H9 (cell line): ENCODE data around the gene ERH. TPM values are rescaled to one million over a fixed set of nuclear protein-coding genes. Genes with fewer than 3 reads are reported as not detected.

ENCODE experiments used
- DNase-seq: peaks from one replicate; pipeline ENCODE4 v3.0.0-alpha.2; 2017
- H2AFZ ChIP-seq: one replicate; pipeline ENCODE4 v1.6.1; 2013; ENCODE audit warnings: mild to moderate bottlenecking, low read length, control low read depth, moderate library complexity
- H2AK5ac ChIP-seq: 2 replicates; pipeline ENCODE4 v1.6.1; 2013; ENCODE audit warnings: low read length, control low read depth, mixed read lengths; ENCODE audit not compliant: insufficient read length
- H2BK120ac ChIP-seq: one replicate; pipeline ENCODE4 v1.6.1; 2013; ENCODE audit warnings: low read depth, mild to moderate bottlenecking, low read length, control low read depth, inconsistent platforms; ENCODE audit not compliant: poor library complexity, severe bottlenecking
- H2BK12ac ChIP-seq: 2 replicates; pipeline ENCODE4 v1.6.1; 2013; ENCODE audit warnings: low read length, control low read depth, mixed read lengths, low read depth; ENCODE audit not compliant: insufficient read length
- H2BK15ac ChIP-seq: 2 replicates; pipeline ENCODE4 v1.6.1; 2013; ENCODE audit warnings: low read depth, low read length, control low read depth
- H2BK20ac ChIP-seq: one replicate; pipeline ENCODE4 v1.6.1; 2013; ENCODE audit warnings: low read depth, mild to moderate bottlenecking, low read length, control low read depth, inconsistent platforms; ENCODE audit not compliant: poor library complexity, severe bottlenecking
- H2BK5ac ChIP-seq: 2 replicates; pipeline ENCODE4 v1.6.1; 2013; ENCODE audit warnings: low read length, control low read depth, mixed read lengths; ENCODE audit not compliant: insufficient read length
- H3K14ac ChIP-seq: 2 replicates; pipeline ENCODE4 v1.6.1; 2013; ENCODE audit warnings: low read length, control low read depth; ENCODE audit not compliant: insufficient read depth
- H3K18ac ChIP-seq: 2 replicates; pipeline ENCODE4 v1.6.1; 2013; ENCODE audit warnings: low read depth, mild to moderate bottlenecking, mixed read lengths, low read length, control low read depth; ENCODE audit not compliant: insufficient read length
- H3K23ac ChIP-seq: 2 replicates; pipeline ENCODE4 v1.6.1; 2013; ENCODE audit warnings: low read length, control low read depth, mixed read lengths, low read depth; ENCODE audit not compliant: insufficient read length
- H3K23me2 ChIP-seq: 2 replicates; pipeline ENCODE4 v1.6.1; 2013; ENCODE audit warnings: low read depth, mild to moderate bottlenecking, mixed read lengths, low read length, control low read depth; ENCODE audit not compliant: insufficient read length, poor library complexity, severe bottlenecking
- H3K27ac ChIP-seq: 2 replicates; pipeline ENCODE4 v1.5.1; 2013; ENCODE audit warnings: low read length, control low read depth, mixed read lengths, low read depth; ENCODE audit not compliant: insufficient read length
- H3K27me3 ChIP-seq: 2 replicates; pipeline ENCODE4 v1.6.1; 2013; ENCODE audit warnings: low read length, control low read depth, inconsistent platforms; ENCODE audit not compliant: insufficient read depth
- H3K4ac ChIP-seq: 2 replicates; pipeline ENCODE4 v1.6.1; 2013; ENCODE audit warnings: low read depth, mild to moderate bottlenecking, control low read depth, inconsistent platforms, low read length, moderate library complexity
- H3K4me1 ChIP-seq: 2 replicates; pipeline ENCODE4 v1.6.1; 2013; ENCODE audit warnings: low read length, control low read depth, inconsistent platforms; ENCODE audit not compliant: insufficient read depth
- H3K4me2 ChIP-seq: 2 replicates; pipeline ENCODE4 v1.6.1; 2013; ENCODE audit warnings: low read length, control low read depth, mixed read lengths; ENCODE audit not compliant: insufficient read length, insufficient read depth
- H3K56ac ChIP-seq: 2 replicates; pipeline ENCODE4 v1.6.1; 2013; ENCODE audit warnings: low read depth, mild to moderate bottlenecking, mixed read lengths, low read length, control low read depth; ENCODE audit not compliant: insufficient read length
- H3K79me1 ChIP-seq: 2 replicates; pipeline ENCODE4 v1.6.1; 2013; ENCODE audit warnings: low read depth, mild to moderate bottlenecking, moderate library complexity, low read length, control low read depth, inconsistent platforms; ENCODE audit not compliant: insufficient read depth, poor library complexity, severe bottlenecking
- H3K79me2 ChIP-seq: 2 replicates; pipeline ENCODE4 v1.6.1; 2013; ENCODE audit warnings: low read length, control low read depth, inconsistent platforms; ENCODE audit not compliant: insufficient read depth
- H3K9ac ChIP-seq: 2 replicates; pipeline ENCODE4 v1.6.1; 2013; ENCODE audit warnings: low read length, control low read depth, mixed read lengths; ENCODE audit not compliant: insufficient read length; ENCODE audit errors: extremely low read depth
- H3K9me3 ChIP-seq: one replicate; pipeline ENCODE4 v1.6.1; 2013; ENCODE audit warnings: low read depth, low read length, inconsistent platforms; ENCODE audit not compliant: control insufficient read depth
- H3T11ph ChIP-seq: one replicate; pipeline ENCODE4 v1.6.1; 2013; ENCODE audit warnings: mild to moderate bottlenecking, low read length, control low read depth, inconsistent platforms
- H4K20me1 ChIP-seq: one replicate; pipeline ENCODE4 v1.6.1; 2013; ENCODE audit not compliant: control insufficient read depth, insufficient read length, insufficient read depth
- H4K5ac ChIP-seq: 2 replicates; pipeline ENCODE4 v1.6.1; 2013; ENCODE audit warnings: low read depth, mild to moderate bottlenecking, mixed read lengths, low read length, control low read depth; ENCODE audit not compliant: insufficient read length
- H4K8ac ChIP-seq: replicated peaks from 2 replicates; pipeline ENCODE4 v1.6.1; 2013; ENCODE audit warnings: low read length, control low read depth, mixed read lengths, low read depth; ENCODE audit not compliant: insufficient read length
- H4K91ac ChIP-seq: 2 replicates; pipeline ENCODE4 v1.6.1; 2013; ENCODE audit warnings: low read depth, mild to moderate bottlenecking, moderate library complexity, mixed read lengths, low read length, control low read depth; ENCODE audit not compliant: insufficient read length
- H3K27ac Mint-ChIP-seq, 3 experiments: 2 replicates in 2 of 3; 3 replicates in 1 of 3; pipeline ENCODE4 v1.8.0; 2020 to 2021; ENCODE audit warnings: mixed read lengths in 3 of 3, mild to moderate bottlenecking in 1 of 3, moderate library complexity in 1 of 3
- H3K27me3 Mint-ChIP-seq: 2 replicates; pipeline ENCODE4 v1.8.0; 2021; ENCODE audit warnings: low read depth, mild to moderate bottlenecking, moderate library complexity, mixed read lengths
- H3K36me3 Mint-ChIP-seq, 3 experiments: 2 replicates in 2 of 3; 3 replicates in 1 of 3; pipeline ENCODE4 v1.8.0; 2020 to 2021; ENCODE audit warnings: low read depth in 3 of 3, mixed read lengths in 3 of 3; ENCODE audit not compliant: insufficient read depth in 1 of 3
- H3K4me1 Mint-ChIP-seq, 2 experiments: 2 replicates each; pipeline ENCODE4 v1.8.0; 2020; ENCODE audit warnings: mixed read lengths in 2 of 2
- H3K4me3 Mint-ChIP-seq, 2 experiments: 2 replicates in 1 of 2; 3 replicates in 1 of 2; pipeline ENCODE4 v1.8.0; 2020 to 2021; ENCODE audit warnings: mild to moderate bottlenecking in 2 of 2, mixed read lengths in 2 of 2, moderate library complexity in 1 of 2
- H3K9me3 Mint-ChIP-seq, 2 experiments: 2 replicates in 1 of 2; 3 replicates in 1 of 2; pipeline ENCODE4 v1.8.0; 2020; ENCODE audit warnings: mild to moderate bottlenecking in 2 of 2, mixed read lengths in 2 of 2, moderate library complexity in 1 of 2
- CTCF ChIP-seq: fragments of 200-600 bp; sonication (generic); conservative IDR thresholded peaks from 3 replicates; pipeline ENCODE4 v1.8.0; 2021; ENCODE audit warnings: antibody characterized with exemption, mild to moderate bottlenecking
- WGBS: extraction: QIAGEN DNeasy Blood & Tissue Kit; methylation state at CpG from one replicate; pipeline ENCODE4 v1.1.7; 2013; ENCODE audit warnings: missing lambda C conversion rate, low lambda C conversion rate, mixed read lengths; ENCODE audit not compliant: insufficient read length; ENCODE audit errors: extremely low coverage; 5-methylcytosine and 5-hydroxymethylcytosine counted together
- long read RNA-seq: library from polyadenylated mRNA; unstranded; transcript quantifications from one replicate; pipeline ENCODE4 v2.0.0, GENCODE V29; 2020
- total RNA-seq: library from RNA; stranded (reverse); gene quantifications from 2 replicates; pipeline ENCODE4 v1.2.1, GENCODE V29; 2021

The ERH gene
- 428 and 443 TPM in 2 replicates for total RNA-seq
- long read RNA-seq, transcript ERH-203 (4 exons, 1,124 nt), result major isoform, 63 of 70 reads
- long read RNA-seq, transcript ERH-202 (3 exons, 586 nt), result minor isoform, 5 of 70 reads
- long read RNA-seq, partial matches to known transcripts, result 0 of 70 reads
- long read RNA-seq, other reads (novel, unspliced or antisense), result 2 of 70 reads

GRCh38 chr14:69398053-69398817 lies at the start of gene ERH, which contains the start of gene SLC39A9:
ERH (minus strand) TSS chr14:69398299; CDS start chr14:69398233, 66 bp downstream.
SLC39A9 (plus strand) TSS chr14:69398692; CDS start chr14:69399370, 678 bp downstream.
- Histone ChIP-seq H4K8ac (no peak within 1 kb of the TSS), H2BK20ac (no peak within 1 kb of the TSS), H3K9ac (peak within 1 kb of the TSS; percentile 98), H2BK120ac (peak within 1 kb of the TSS; percentile 99), H3K79me2 (peaks cover 44% of the 10 kb centered on the region; the same call in 1 of the 2 replicates), H2AFZ (peak within 1 kb of the TSS; percentile 76), H2BK15ac (no peak within 1 kb of the TSS), H3K9me3 (no peaks in the 10 kb centered on the region), H3K18ac (peak within 1 kb of the TSS; percentile 98), H3K27me3 (no peaks in the 10 kb centered on the region), H2BK12ac (no peak within 1 kb of the TSS), H3K4me2 (peak within 1 kb of the TSS; percentile 98), H3K4me1 (0 out of 2 replicates have a peak, but pooled peaks cover 2% of the 10 kb centered on the region), H3T11ph (peak within 1 kb of the TSS; percentile 81), H3K14ac (peak within 1 kb of the TSS; percentile 98), H3K27ac (no peak within 1 kb of the TSS), H3K79me1 (peaks cover 6% of the 10 kb centered on the region), H2BK5ac (peak within 1 kb of the TSS; percentile 80), H4K91ac (peak within 1 kb of the TSS; percentile 62), H4K20me1 (no peaks in the 10 kb centered on the region), H3K56ac (no peak within 1 kb of the TSS), H2AK5ac (no peak within 1 kb of the TSS), H3K23me2 (peaks cover 12% of the 10 kb centered on the region), H3K23ac (no peak within 1 kb of the TSS), H4K5ac (peak within 1 kb of the TSS; percentile 92), H3K4ac (peak within 1 kb of the TSS; percentile 94; the same call in 1 of the 2 replicates)
- Mint-ChIP-seq H3K27ac (peak within 1 kb of the TSS; percentile 100), H3K27me3 (no peaks in the 10 kb centered on the region), H3K9me3 (no peaks in the 10 kb centered on the region), H3K4me3 (peak within 1 kb of the TSS; percentile 91 to 94), H3K4me1 (peaks cover 26 to 30% of the 10 kb centered on the region in 2 experiments), H3K36me3 (peaks cover 29 to 40% (median 39%) of the 10 kb centered on the region in 3 experiments; a peak in 6 of 7 replicates)
- DNase-seq, result peak; percentile 96
- TF ChIP-seq CTCF, result no peak
- WGBS, result no CpG with 5 or more reads among the region's 53 CpGs
